HFF-Myc (cell line): ENCODE measurements around the gene KIRREL3.

Experiments
- DNase-seq: peaks from one replicate; pipeline ENCODE4 v3.0.0-alpha.2; 2011; ENCODE audit warnings: low read depth; ENCODE audit errors: extremely low read depth
- H3K4me3 ChIP-seq: replicated peaks from 2 replicates; pipeline ENCODE4 v1.5.1; 2011; ENCODE audit warnings: low read depth, mild to moderate bottlenecking, control low read depth, low read length
- TF ChIP-seq, protein P1 (sequence below): IDR thresholded peaks from 2 replicates; pipeline ENCODE4 v1.5.1; 2012; ENCODE audit warnings: mild to moderate bottlenecking, low read depth, low read length, control low read depth; ENCODE audit errors: missing control alignments

KIRREL3 gene

DNA sequence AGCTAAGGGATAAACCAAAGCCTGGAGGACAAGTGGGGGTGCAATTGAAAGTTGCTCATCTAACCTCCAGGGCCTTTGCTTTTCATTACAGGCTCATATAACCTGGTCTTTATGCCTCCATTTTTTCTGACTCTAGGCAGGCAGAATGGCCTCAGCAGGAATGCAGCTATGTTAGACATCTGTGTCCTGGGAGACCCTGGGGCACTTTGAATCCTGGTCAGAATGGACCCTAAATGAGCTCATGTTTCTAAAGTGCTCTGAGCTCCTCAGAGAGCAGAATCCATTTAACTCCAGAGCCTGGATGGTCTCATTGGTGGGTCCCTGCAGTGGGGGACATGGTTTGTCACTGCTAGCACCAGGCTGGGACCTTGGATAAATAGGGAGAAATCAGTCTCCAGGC is 177.3 kb downstream of the KIRREL3 start:
- no peak overlapping the region for H3K4me3 ChIP-seq
- TF ChIP-seq, protein P1, sequence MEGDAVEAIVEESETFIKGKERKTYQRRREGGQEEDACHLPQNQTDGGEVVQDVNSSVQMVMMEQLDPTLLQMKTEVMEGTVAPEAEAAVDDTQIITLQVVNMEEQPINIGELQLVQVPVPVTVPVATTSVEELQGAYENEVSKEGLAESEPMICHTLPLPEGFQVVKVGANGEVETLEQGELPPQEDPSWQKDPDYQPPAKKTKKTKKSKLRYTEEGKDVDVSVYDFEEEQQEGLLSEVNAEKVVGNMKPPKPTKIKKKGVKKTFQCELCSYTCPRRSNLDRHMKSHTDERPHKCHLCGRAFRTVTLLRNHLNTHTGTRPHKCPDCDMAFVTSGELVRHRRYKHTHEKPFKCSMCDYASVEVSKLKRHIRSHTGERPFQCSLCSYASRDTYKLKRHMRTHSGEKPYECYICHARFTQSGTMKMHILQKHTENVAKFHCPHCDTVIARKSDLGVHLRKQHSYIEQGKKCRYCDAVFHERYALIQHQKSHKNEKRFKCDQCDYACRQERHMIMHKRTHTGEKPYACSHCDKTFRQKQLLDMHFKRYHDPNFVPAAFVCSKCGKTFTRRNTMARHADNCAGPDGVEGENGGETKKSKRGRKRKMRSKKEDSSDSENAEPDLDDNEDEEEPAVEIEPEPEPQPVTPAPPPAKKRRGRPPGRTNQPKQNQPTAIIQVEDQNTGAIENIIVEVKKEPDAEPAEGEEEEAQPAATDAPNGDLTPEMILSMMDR = no peak
- DNase-seq = no peak

DNA sequence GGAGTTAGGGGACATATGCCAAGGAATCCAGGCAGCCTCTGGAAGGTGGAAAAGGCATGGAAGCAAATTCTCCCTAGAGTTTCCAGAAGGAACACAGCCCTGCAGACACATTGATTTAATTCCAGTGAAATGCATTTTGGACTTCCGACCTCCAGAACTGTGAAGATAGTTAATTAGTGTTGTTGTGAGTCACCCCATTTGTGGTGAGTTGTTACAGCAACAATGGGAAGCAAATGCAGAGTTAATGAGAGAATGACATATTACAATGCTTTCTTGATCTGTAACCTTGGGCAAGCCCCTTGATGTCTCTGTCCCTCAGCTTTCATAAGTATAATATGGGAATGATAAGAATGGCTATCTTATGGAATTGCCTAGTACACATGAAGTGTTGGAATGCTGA is 178.7 kb downstream of the KIRREL3 start:
- TF ChIP-seq, protein P1 = no peak
- no peak overlapping the region for H3K4me3 ChIP-seq
- DNase-seq = no peak

DNA sequence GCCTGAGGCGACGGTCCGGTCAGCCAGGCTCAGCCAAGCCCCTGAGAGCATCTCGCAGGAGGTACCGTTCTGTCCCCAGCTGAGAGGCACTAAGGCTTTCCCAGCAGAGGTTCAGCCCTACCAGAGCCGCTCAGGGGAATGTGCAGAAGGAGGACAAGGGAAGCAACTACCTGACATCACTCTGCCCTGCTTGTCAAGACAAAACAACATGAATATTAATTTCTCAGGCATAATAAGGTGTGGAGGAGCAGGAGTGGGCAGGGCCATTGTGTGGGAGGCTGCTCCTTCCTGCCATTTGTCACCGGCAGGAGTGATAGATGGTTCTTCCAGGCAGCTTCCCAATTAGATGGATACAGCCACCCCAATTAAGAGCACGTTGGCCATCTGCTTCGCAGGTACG is 181.4 kb downstream of the KIRREL3 start:
- TF ChIP-seq, protein P1 = no peak
- H3K4me3 ChIP-seq = no peak overlapping the region
- DNase-seq = no peak

DNA sequence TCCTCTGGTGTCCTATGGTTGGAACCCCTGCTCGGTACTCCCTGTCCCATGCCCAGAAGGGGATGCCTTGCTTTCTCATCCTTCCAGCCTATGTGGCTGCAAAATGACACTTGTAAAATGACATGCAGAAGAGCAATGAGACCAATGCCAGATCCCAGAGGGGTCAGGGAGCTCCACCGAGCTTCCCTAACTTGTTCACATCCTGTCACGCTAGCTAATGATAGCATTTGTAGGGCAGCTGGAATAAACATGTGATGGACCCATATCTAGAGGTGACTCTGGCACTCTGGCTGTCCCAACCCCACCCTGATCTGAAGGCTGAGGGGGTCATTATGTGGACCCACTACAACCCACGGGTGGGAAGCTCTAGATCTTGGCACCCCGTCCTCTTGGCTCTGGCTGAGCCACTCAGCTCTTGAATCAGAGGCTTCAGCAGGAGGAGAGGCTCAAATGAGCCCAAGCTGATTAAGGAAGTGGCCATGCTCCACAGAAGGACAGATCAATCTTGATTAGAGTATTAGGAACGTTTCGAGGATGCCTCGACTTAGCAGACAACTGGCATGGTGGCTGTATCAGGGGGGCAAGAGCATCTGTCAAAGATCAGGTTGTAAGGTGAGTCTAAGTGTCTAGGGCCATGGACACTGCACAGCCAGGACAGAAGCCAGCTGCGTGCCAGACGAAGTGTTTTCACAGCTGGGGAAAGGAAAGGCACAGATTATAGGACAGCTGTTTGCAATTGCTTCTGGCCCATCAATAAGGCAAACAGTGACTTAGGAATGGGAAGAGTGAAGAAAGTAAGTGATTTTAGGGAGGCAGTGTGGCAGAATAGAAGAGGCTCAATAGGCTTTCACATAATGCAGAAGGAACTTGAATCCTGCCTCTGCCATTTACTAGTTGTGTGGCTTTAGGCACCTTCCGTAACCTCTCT is 182.8 kb downstream of the KIRREL3 start:
- TF ChIP-seq, protein P1 = no peak
- DNase-seq = no peak
- H3K4me3 ChIP-seq = no peak overlapping the region

DNA sequence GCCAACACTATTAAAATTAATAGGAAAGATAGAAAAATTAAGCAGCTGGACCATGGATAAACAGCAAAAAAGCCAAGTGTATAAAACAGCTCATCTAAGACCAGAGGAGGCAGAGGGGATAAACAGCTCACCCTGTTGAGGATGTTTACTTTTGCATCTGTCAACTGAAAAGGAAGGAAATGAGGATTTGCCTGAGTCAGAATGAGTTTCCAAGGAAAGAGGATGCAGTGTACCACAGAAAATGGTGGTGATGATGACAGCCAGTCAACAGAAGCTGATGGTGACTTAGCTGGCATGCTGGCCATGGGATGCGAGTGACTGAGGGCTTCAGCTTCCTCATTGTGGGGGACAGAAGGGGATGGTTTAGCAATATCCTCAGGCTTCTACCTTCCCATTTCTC is 183.5 kb downstream of the KIRREL3 start:
- TF ChIP-seq, protein P1 = no peak
- DNase-seq = peak; percentile 43
- H3K4me3 ChIP-seq = no peak overlapping the region

DNA sequence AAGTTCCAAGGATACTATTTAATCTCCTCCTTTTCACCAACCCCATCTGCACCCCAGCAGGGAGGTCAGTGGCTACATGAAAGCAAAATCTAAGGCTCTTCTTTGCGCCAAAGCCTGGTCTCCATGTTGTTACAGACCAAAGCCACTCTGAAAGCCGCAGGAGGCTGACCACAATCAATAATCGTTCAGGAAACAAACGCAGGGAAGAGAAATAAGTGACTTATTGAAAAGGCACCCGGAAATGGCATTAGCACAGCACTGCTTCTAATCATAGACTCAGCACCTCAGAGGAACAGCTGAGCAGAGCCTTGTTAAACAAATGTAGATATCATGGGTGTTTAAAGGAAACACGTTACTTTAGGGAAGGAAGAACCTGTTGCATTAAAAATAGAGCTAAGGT is 183.9 kb downstream of the KIRREL3 start:
- no peak for DNase-seq
- TF ChIP-seq, protein P1 = no peak
- H3K4me3 ChIP-seq = no peak overlapping the region
